ENCODE measurements around the gene NTM.

- no peak for TF ChIP-seq CTCF (IDR thresholded peaks at IDR 0.05; ENCODE audit: low read depth, low read length, poor library complexity, severe bottlenecking)
- TF ChIP-seq EZH2phosphoT487 (IDR thresholded peaks at IDR 0.05; ENCODE audit: borderline replicate concordance, low read length) = no peak
Observed at GRCh38 chr11:132263875-132264274, 893.5 kb downstream of the NTM start.
